Smooth muscle cell (in vitro differentiated cells): Measurements from ENCODE around the gene CACNA1D. TPM values are rescaled to one million over a fixed set of nuclear protein-coding genes. Genes with fewer than 3 reads are reported as not detected.

Experiments used
- DNase-seq: peaks from one replicate; lab custom pipeline; 2025; ENCODE audit not compliant: unreplicated experiment; lab: John Stamatoyannopoulos, UW
- H2AFZ ChIP-seq: fragments of 200-600 bp; sonication (generic); 2 replicates; pipeline ENCODE4 v1.6.0; 2016; ENCODE audit warnings: antibody characterized with exemption, low read depth, mild to moderate bottlenecking
- H3F3A ChIP-seq: fragments of 200-600 bp; sonication (generic); 2 replicates; pipeline ENCODE4 v1.6.0; 2017; ENCODE audit warnings: antibody characterized with exemption, low read depth
- H3K27ac ChIP-seq: fragments of 200-600 bp; sonication (generic); 2 replicates; pipeline ENCODE4 v1.5.1; 2016; ENCODE audit warnings: low read depth, mild to moderate bottlenecking
- H3K27me3 ChIP-seq: fragments of 200-600 bp; sonication (generic); 2 replicates; pipeline ENCODE4 v1.6.1; 2016; ENCODE audit warnings: low read depth, mild to moderate bottlenecking
- H3K36me3 ChIP-seq: fragments of 200-600 bp; sonication (generic); 2 replicates; pipeline ENCODE4 v1.5.1; 2016; ENCODE audit warnings: low read depth
- H3K4me1 ChIP-seq: fragments of 200-600 bp; sonication (generic); 2 replicates; pipeline ENCODE4 v1.5.1; 2016; ENCODE audit warnings: low read depth
- H3K4me2 ChIP-seq: fragments of 200-600 bp; sonication (generic); 2 replicates; pipeline ENCODE4 v1.6.0; 2016; ENCODE audit warnings: mild to moderate bottlenecking
- H3K4me3 ChIP-seq: fragments of 200-600 bp; sonication (generic); 2 replicates; pipeline ENCODE4 v1.5.1; 2016; ENCODE audit warnings: mild to moderate bottlenecking
- H3K79me2 ChIP-seq: fragments of 200-600 bp; sonication (generic); 2 replicates; pipeline ENCODE4 v1.6.0; 2016; ENCODE audit warnings: low read depth, mild to moderate bottlenecking
- H3K9ac ChIP-seq: fragments of 200-600 bp; sonication (generic); 2 replicates; pipeline ENCODE4 v1.6.0; 2016; ENCODE audit warnings: low read depth
- H3K9me3 ChIP-seq: fragments of 200-600 bp; sonication (generic); replicated peaks from 2 replicates; pipeline ENCODE4 v1.5.1; 2016; ENCODE audit warnings: low read depth
- H4K20me1 ChIP-seq: fragments of 200-600 bp; sonication (generic); 2 replicates; pipeline ENCODE4 v1.6.0; 2016; ENCODE audit warnings: low read depth
- CTCF ChIP-seq: fragments of 200-600 bp; sonication (generic); IDR thresholded peaks from 2 replicates; pipeline ENCODE4 v1.5.1; 2017; ENCODE audit warnings: borderline replicate concordance, mild to moderate bottlenecking, antibody characterized with exemption; ENCODE audit not compliant: insufficient read depth, poor library complexity, severe bottlenecking
- WGBS: methylation state at CpG from one replicate; pipeline ENCODE4 v1.1.7; 2016; ENCODE audit warnings: low lambda C conversion rate; 5-methylcytosine and 5-hydroxymethylcytosine counted together
- polyA plus RNA-seq: library from polyadenylated mRNA; unstranded; fragments of >200 nt; fragmentation: Nextera tagmentation; extraction: Ambion mirVana; gene quantifications from 2 replicates; pipeline ENCODE4 v1.2.1, GENCODE V29; 2016
- total RNA-seq: library from RNA; depleted of rRNA; stranded (reverse); fragments of >200 nt; gene quantifications from 2 replicates; pipeline ENCODE4 v1.2.3, GENCODE V29; 2014

CACNA1D gene
- total and polyA plus RNA-seq, 2 experiments from 2014 or later: 0.63 to 1.4 TPM

- Histone ChIP-seq H3K4me2 (no peak overlapping the region), H3K79me2 (no peaks in the 10 kb centered on the region), H3K36me3 (no peaks in the 10 kb centered on the region), H3F3A (no peaks in the 10 kb centered on the region), H3K27me3 (no peaks in the 10 kb centered on the region), H3K4me1 (no peaks in the 10 kb centered on the region), H2AFZ (no peak overlapping the region), H3K9me3 (no peaks in the 10 kb centered on the region), H3K27ac (no peak overlapping the region), H4K20me1 (no peaks in the 10 kb centered on the region), H3K9ac (no peak overlapping the region), H3K4me3 (no peak overlapping the region)
- no peak for DNase-seq
- no peak for TF ChIP-seq CTCF
- WGBS: over 99% methylated on average over 3 of the region's 3 CpGs
Observed at GRCh38 chr3:53595660-53596059, 101.2 kb downstream of the CACNA1D start.

- Histone ChIP-seq H3F3A (no peaks in the 10 kb centered on the region), H3K27ac (no peak overlapping the region), H3K4me3 (no peak overlapping the region), H3K36me3 (no peaks in the 10 kb centered on the region), H3K79me2 (no peaks in the 10 kb centered on the region), H3K4me1 (no peaks in the 10 kb centered on the region), H3K9ac (no peak overlapping the region), H2AFZ (no peak overlapping the region), H3K4me2 (no peak overlapping the region), H4K20me1 (no peaks in the 10 kb centered on the region), H3K27me3 (peaks cover 4% of the 10 kb centered on the region), H3K9me3 (no peaks in the 10 kb centered on the region)
- 71% methylated on average over 4 of the region's 4 CpGs for WGBS
- DNase-seq: no peak
- TF ChIP-seq CTCF: no peak
Observed at GRCh38 chr3:53597136-53597915, 102.9 kb downstream of the CACNA1D start.

GRCh38 chr3:53599771-53600170 lies 105.4 kb downstream of the CACNA1D start:
- Histone ChIP-seq H3K79me2 (no peaks in the 10 kb centered on the region), H3K4me3 (no peak overlapping the region)
- WGBS: 63% methylated on average over 2 of the region's 2 CpGs

More at GRCh38 chr3:53599771-53600170, 105.4 kb downstream of the CACNA1D start:
- TF ChIP-seq CTCF: no peak
- no peak for DNase-seq
- no peaks in the 10 kb centered on the region for H3K9me3 ChIP-seq
- H4K20me1 ChIP-seq: no peaks in the 10 kb centered on the region
- H3K4me2 ChIP-seq: no peak overlapping the region
- H2AFZ ChIP-seq: no peak overlapping the region
- H3F3A ChIP-seq: no peaks in the 10 kb centered on the region
- H3K9ac ChIP-seq: no peak overlapping the region
- H3K27ac ChIP-seq: no peak overlapping the region
- H3K36me3 ChIP-seq: no peaks in the 10 kb centered on the region
- no peaks in the 10 kb centered on the region for H3K4me1 ChIP-seq
- H3K27me3 ChIP-seq: peaks cover 20% of the 10 kb centered on the region
